Muscle layer of duodenum (tissue), 2 donors: ENCODE data around the gene NPC1L1.
"Not testable (repeated sequence)": the region's sequence is repeated elsewhere in the genome, so short reads cannot be mapped to it uniquely, and the experiment has no call there.

Source experiments
- H3K27ac ChIP-seq: one replicate; pipeline ENCODE4 v1.7.0; 2013; ENCODE audit warnings: mild to moderate bottlenecking, low read length
- H3K27me3 ChIP-seq: one replicate; pipeline ENCODE4 v1.7.0; 2013; ENCODE audit warnings: low read depth, mild to moderate bottlenecking, control low read depth, low read length
- H3K36me3 ChIP-seq, 2 donors: one replicate each; pipeline ENCODE4 v1.7.0; 2013; ENCODE audit warnings: low read length in 2 of 2, control low read depth in 1 of 2, mild to moderate bottlenecking in 1 of 2; ENCODE audit not compliant: insufficient read depth in 2 of 2, control insufficient read depth in 1 of 2
- H3K4me1 ChIP-seq, 2 donors: one replicate each; pipeline ENCODE4 v1.7.0; 2013; ENCODE audit warnings: low read length in 2 of 2, mild to moderate bottlenecking in 2 of 2, control low read depth in 1 of 2, moderate library complexity in 1 of 2; ENCODE audit not compliant: insufficient read depth in 2 of 2, control insufficient read depth in 1 of 2
- H3K4me3 ChIP-seq, 2 donors: one replicate each; pipeline ENCODE4 v1.7.0; 2013; ENCODE audit warnings: low read length in 2 of 2, low read depth in 1 of 2, mild to moderate bottlenecking in 1 of 2
- H3K9me3 ChIP-seq, 2 donors: one replicate each; pipeline ENCODE4 v1.7.0; 2013; ENCODE audit warnings: low read length in 2 of 2, control low read depth in 1 of 2, mild to moderate bottlenecking in 1 of 2; ENCODE audit not compliant: control insufficient read depth in 1 of 2
- donor health status: healthy.

The NPC1L1 gene

DNA sequence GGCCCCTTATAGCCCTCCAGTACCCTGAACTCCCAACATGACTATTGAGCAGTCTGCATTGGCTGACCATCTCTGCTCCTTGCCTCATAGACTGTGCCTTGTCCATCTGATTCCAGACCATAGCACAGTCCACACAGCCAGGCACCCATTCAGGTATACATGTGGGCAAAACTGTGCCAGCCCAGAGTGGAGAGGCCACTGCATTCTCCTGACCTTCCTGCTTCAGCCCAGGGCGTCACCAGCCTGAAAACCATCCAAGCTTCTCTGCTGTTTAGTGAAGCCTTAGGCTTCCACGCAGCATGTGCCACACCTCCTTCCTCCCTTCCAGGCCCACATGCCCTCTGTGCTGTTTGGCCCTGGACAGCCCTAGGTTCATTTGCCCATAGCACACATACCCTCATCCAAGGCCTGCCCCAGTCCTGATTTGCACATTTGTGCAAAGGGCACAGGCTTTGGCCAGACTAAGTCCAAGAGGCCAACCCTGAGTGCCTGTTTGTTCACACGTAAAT, 22.1 kb upstream of the NPC1L1 start:
- Histone ChIP-seq H3K4me1 (no peaks in the 10 kb centered on the region), H3K36me3 (peaks cover 31 to 43% of the 10 kb centered on the region in 2 donors), H3K4me3 (no peak overlapping the region), H3K9me3 (no peaks in the 10 kb centered on the region), H3K27me3 (no peaks in the 10 kb centered on the region), H3K27ac (no peak overlapping the region)

DNA sequence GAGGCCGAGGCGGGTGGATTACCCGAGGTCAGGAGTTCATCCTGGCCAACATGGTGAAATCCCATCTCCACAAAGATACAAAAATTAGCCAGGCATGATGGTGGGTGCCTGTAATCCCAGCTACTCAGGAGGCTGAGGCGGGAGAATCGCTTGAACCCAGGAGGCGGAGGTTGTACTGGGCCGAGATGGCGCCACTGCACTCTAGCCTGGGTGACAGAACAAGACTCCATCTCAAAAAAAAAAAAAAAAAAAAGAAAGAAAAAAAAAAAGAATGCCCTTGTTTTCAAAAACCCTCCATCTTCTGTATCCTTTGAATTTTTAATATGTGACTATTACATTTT, 21.5 kb upstream of the NPC1L1 start:
- H3K27me3 ChIP-seq, H3K4me1 ChIP-seq, H3K9me3 ChIP-seq, H3K27ac ChIP-seq, H3K4me3 ChIP-seq: not testable (repeated sequence)
- H3K36me3 ChIP-seq, result peaks cover 25 to 36% of the 10 kb centered on the region in 2 donors

DNA sequence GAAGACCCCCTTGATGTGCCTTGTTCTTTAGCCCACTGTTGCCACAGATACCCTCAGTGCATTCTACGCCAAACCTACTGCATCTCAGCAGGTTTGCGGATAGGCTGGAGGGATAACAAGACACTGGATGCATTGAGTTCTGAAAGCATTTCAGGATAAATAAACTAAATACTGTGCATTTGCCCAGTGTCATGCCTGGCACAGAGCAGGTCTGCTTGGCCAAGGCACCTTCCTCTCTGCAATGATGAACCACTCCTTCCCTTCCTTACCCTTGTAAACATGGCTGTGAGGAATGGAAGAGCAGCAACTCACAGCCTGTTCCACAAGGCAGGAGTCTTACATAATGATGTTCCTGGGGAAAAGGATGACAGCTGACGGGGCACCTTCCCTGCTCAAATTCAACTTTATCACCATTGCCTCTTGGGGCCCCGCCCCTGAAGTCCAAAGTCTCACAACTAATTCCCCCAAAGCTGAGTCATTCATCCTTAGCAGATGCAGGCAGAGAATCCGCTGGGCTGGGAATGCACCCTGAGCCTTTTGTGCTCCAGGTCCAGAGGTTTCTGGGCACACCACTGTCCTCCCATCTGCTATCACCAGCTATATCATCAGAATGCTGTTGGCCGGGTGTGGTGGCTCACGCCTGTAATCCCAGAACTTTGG, 21.0 kb upstream of the NPC1L1 start:
- Histone ChIP-seq H3K27me3 (no peaks in the 10 kb centered on the region), H3K9me3 (no peaks in the 10 kb centered on the region), H3K36me3 (peaks cover 20 to 31% of the 10 kb centered on the region in 2 donors), H3K27ac (no peak overlapping the region), H3K4me3 (no peak overlapping the region), H3K4me1 (no peaks in the 10 kb centered on the region)

DNA sequence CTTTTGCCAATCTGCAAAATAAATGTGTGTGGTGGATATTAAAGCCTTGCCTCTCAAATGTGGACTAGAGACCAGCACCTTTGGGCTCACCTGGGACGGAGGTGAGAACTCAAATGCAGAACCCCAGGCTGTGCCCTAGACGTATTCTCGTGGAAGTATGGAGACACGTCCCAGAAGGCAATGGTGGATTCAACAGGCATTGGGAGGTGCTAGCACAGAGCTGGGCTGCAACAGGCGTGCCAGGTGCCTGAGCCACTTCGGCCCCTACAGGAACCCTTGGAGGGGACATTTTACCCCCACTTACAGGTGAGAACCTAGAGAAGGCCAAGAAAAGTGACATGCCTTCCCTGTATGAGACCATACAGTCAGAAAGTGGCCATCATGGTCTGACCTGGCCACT, 20.4 kb upstream of the NPC1L1 start:
- Histone ChIP-seq H3K36me3 (peaks cover 14 to 25% of the 10 kb centered on the region in 2 donors), H3K27me3 (no peaks in the 10 kb centered on the region), H3K4me3 (no peak overlapping the region), H3K27ac (no peak overlapping the region), H3K4me1 (no peaks in the 10 kb centered on the region), H3K9me3 (no peaks in the 10 kb centered on the region)

DNA sequence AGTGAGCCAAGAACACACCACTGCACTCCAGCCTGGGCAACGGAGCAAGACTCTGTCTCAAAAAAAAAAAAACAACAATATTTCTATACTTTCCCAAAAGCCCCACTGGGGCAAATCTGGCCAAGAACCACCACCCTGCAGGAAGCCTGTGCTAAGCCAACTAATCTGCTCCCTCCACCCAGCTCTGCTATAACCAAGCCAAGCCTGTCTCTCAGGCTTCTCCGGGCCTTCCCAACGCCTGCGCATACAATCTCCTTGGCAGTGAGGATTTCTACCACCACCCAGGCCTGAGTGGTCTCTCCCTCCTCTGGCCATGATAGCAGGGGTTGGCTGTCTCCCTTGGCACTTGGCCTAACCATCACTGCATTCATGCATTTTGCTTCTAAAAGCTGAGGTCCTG, 18.4 kb upstream of the NPC1L1 start:
- Histone ChIP-seq H3K27me3 (no peaks in the 10 kb centered on the region), H3K4me1 (no peaks in the 10 kb centered on the region), H3K9me3 (no peaks in the 10 kb centered on the region), H3K27ac (no peak overlapping the region), H3K4me3 (no peak overlapping the region), H3K36me3 (peaks cover 5 to 10% of the 10 kb centered on the region in 2 donors)

DNA sequence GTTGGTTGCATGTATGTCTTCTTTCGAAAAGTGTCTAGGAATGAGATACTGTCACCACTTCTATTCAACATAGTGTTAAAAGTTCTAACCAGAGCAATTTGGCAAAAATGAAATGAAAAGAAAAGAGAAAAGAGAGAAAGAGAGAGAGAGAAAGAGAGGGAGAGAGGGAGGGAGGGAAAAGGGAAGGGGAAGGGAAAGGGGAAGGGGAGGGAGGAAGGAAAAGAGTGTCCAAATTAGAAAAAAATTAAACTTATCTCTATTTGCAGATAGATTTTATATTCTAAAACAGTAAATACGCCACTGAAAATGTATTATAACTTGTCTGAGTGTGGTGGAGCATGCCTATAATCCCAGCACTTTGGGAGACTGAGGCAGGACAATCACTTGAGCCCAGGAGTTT, 16.4 kb upstream of the NPC1L1 start:
- H3K4me3 ChIP-seq, result no peak overlapping the region
- no peaks in the 10 kb centered on the region for H3K36me3 ChIP-seq
- H3K27me3 ChIP-seq, result no peaks in the 10 kb centered on the region
- no peaks in the 10 kb centered on the region for H3K4me1 ChIP-seq
- H3K27ac ChIP-seq, result no peak overlapping the region
- no peaks in the 10 kb centered on the region for H3K9me3 ChIP-seq

DNA sequence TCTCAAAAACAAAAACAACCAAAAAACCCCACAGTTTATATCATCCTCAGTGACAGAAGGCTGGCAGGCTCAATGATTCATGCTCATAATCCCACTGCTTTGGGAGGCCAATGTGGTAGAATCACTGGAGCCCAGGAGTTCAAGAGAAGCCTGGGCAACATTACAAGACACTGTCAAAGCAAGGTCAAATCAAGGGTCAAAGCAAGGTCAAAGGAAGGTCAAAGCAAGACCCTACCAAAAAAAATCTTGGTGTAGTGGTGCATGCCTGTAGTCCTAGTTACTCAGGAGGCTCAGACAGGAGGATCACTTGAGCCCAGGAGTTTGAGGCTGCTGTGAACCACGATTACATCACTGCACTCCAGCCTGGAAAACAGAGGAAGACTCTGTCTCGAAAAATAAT, 14.2 kb upstream of the NPC1L1 start:
- H3K9me3 ChIP-seq, result no peaks in the 10 kb centered on the region
- no peaks in the 10 kb centered on the region for H3K4me1 ChIP-seq
- no peaks in the 10 kb centered on the region for H3K27me3 ChIP-seq
- H3K4me3 ChIP-seq, result no peak overlapping the region
- no peak overlapping the region for H3K27ac ChIP-seq
- no peaks in the 10 kb centered on the region for H3K36me3 ChIP-seq

DNA sequence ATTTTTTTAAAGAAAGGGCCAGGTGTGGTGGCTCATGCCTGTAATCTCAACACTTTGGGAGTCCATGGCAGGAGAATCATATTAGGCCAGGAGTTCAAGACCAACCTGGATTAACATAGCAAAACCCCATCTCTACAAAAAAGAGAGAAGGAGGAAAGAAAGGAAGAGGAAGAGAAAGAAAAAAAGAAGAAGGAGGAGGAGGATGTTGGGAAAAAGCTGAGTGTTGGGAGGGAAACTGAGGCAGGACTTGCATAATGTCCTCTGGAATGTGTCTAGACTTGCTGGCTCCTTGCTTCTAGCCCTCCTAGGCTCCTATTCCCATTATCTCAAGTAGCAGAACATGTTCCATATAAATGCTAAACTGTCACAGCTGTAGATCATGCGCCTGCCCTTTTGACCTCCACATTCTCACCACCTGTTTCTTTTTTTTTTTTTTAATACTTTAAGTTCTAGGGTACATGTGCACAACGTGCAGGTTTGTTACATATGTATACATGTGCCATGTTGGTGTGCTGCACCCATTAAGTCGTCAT, 11.4 kb upstream of the NPC1L1 start:
- not testable (repeated sequence) for H3K36me3 ChIP-seq, H3K9me3 ChIP-seq, H3K4me3 ChIP-seq

DNA sequence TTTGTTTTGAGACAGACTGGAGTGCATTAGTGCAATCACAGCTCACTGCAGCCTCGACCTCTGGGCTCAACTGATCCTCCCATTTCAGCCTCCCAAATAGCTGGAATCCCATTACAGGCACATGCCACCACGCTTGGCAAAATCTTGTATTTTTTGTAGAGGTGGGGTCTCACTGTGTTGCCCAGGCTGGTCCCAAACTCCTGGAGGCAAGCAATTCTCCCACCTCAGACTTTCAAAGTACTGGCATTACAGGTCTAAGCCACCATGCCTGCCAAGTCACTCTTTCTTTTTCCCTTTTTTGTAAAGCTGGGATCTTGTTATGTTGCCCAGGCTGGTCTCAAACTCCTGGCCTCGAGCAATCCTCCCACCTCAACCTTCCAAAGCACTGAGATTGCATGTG, 8.3 kb upstream of the NPC1L1 start:
- no peaks in the 10 kb centered on the region for H3K27me3 ChIP-seq
- H3K4me3 ChIP-seq, result no peak overlapping the region
- H3K36me3 ChIP-seq, result no peaks in the 10 kb centered on the region
- no peak overlapping the region for H3K27ac ChIP-seq
- H3K4me1 ChIP-seq, result no peaks in the 10 kb centered on the region
- H3K9me3 ChIP-seq, result no peaks in the 10 kb centered on the region

More for the DNA sequence above, 11.4 kb upstream of the NPC1L1 start:
- not testable (repeated sequence) for H3K27me3 ChIP-seq, H3K4me1 ChIP-seq, H3K27ac ChIP-seq

DNA sequence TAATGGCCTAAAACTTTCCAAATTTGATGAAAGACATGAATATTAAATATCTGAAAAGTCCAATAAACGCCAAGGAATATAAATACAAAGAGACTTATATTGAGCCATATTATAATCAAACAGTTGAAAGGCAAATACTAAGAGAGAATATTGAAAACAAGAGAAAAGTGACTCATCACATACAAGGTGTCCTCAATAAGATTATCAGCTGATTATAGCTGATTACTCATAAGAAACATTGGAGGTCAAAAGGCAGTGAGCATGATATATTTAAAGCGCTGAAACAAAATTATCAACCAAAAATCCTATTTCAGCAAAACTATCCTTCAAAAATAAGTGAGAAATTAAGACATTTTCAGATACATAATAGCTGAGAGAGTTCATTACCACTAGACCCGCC, 7.8 kb upstream of the NPC1L1 start:
- H3K4me1 ChIP-seq, result no peaks in the 10 kb centered on the region
- no peak overlapping the region for H3K4me3 ChIP-seq
- H3K36me3 ChIP-seq, result no peaks in the 10 kb centered on the region
- no peak overlapping the region for H3K27ac ChIP-seq
- no peaks in the 10 kb centered on the region for H3K9me3 ChIP-seq
- no peaks in the 10 kb centered on the region for H3K27me3 ChIP-seq

DNA sequence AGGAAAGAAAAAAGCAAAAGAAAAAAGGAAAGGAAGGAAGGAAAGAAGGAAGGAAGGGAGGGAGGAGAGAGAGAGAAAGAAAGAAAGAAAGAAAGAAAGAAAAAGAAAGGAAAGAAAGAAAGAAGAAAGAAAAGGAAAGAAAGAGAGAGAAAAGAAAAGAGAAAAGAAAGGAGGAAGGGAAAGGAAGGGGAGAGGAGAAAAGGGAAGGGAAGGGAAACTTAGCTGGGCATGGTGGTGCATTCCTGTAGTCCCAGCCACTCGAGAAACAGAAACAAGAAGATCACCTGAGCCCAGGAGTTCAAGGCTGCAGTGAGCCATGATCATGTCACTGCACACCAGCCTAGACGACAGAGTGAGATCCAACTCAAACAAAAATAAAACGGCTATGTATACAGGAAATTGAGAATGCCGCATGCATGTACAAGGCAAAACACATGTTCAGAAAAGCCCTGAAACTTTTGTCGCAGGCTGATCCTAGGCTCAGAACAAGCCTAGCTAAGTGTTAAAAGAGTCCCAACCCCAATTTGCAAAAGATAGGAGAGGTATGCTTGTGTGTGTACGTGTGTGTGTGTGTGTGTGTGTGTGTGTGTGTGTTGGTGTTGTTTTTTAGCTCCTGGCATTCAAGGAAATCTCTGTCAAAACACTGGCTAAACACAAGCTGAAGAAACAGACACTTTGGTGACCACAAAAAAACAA, 6.6 kb upstream of the NPC1L1 start:
- H3K36me3 ChIP-seq, result no peaks in the 10 kb centered on the region
- no peaks in the 10 kb centered on the region for H3K27me3 ChIP-seq
- H3K4me1 ChIP-seq, result no peaks in the 10 kb centered on the region
- no peak overlapping the region for H3K4me3 ChIP-seq
- H3K27ac ChIP-seq, result no peak overlapping the region
- no peaks in the 10 kb centered on the region for H3K9me3 ChIP-seq
